Measurements from ENCODE around the gene JAZF1. TPM values are rescaled to one million over a fixed set of nuclear protein-coding genes. Genes with fewer than 3 reads are reported as not detected.

Gene JAZF1
- total RNA-seq, 1 donor from 2014 or later, result 3.1 TPM

GRCh38 chr7:28054531-28055160 is 125.9 kb downstream of the JAZF1 start:
- H3K4me1 Mint-ChIP-seq, result no peaks in the 10 kb centered on the region
- H3K4me3 Mint-ChIP-seq, result no peak overlapping the region
- no peak overlapping the region for H3K27ac Mint-ChIP-seq (ENCODE audit: unreplicated experiment)
- no peak for DNase-seq (ENCODE audit: low read depth, low spot score)
- H3K36me3 Mint-ChIP-seq (ENCODE audit: low read depth), result no peaks in the 10 kb centered on the region
- TF ChIP-seq CTCF (conservative IDR thresholded peaks at IDR 0.05), result no peak
- H3K9me3 Mint-ChIP-seq, result no peaks in the 10 kb centered on the region
- peaks cover 4% of the 10 kb centered on the region for H3K27me3 Mint-ChIP-seq (ENCODE audit: low read depth)

DNA sequence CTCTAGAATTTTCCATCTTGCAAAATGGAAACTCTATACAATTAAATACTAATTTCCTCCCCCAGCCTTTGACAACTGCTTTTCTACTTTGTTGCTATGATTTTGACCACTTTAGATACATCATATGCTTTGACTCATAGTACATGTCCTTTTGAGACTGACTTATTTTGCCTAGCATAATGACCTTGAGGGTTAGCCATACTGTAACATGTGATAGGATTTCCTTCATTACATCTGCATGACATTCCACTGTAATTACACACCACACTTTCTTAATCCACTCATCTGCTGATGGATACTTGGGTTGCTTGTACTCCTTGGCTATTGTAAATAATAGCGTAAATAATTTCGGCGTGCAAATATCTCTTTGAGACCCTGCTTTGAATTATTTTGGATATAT is 127.7 kb downstream of the JAZF1 start:
- no peak for DNase-seq (ENCODE audit: low read depth, low spot score)
- Mint-ChIP-seq H3K36me3 (ENCODE audit: low read depth) (no peaks in the 10 kb centered on the region), H3K27ac (ENCODE audit: unreplicated experiment) (no peak overlapping the region), H3K4me1 (no peaks in the 10 kb centered on the region), H3K9me3 (no peaks in the 10 kb centered on the region), H3K4me3 (no peak overlapping the region), H3K27me3 (ENCODE audit: low read depth) (peaks cover 4% of the 10 kb centered on the region)
- no peak for TF ChIP-seq CTCF (conservative IDR thresholded peaks at IDR 0.05)

DNA sequence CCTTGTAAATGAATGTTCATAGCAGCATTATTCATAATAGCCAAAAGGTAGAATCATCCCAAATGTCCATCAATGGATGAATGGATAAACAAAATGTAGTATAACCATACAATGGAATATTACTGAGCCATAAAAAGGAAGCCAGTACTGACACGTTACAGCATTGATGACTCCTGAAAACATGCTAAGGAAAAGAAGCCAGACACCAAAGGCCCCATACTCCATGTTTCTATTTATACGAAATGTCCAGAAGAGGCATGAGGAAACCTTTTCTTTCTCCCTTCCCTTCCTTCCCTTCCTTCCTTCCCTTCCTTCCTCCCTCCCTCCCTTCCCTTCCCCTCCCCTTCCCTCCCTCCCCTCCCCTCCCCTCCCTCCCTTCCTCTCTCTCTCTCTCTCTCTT is 131.9 kb downstream of the JAZF1 start:
- DNase-seq (ENCODE audit: low read depth, low spot score), result no peak
- Mint-ChIP-seq H3K27me3 (ENCODE audit: low read depth) (peaks cover 13% of the 10 kb centered on the region), H3K27ac (ENCODE audit: unreplicated experiment) (no peak overlapping the region), H3K36me3 (ENCODE audit: low read depth) (no peaks in the 10 kb centered on the region), H3K9me3 (no peaks in the 10 kb centered on the region), H3K4me1 (no peaks in the 10 kb centered on the region), H3K4me3 (no peak overlapping the region)
- TF ChIP-seq CTCF (conservative IDR thresholded peaks at IDR 0.05), result no peak

DNA sequence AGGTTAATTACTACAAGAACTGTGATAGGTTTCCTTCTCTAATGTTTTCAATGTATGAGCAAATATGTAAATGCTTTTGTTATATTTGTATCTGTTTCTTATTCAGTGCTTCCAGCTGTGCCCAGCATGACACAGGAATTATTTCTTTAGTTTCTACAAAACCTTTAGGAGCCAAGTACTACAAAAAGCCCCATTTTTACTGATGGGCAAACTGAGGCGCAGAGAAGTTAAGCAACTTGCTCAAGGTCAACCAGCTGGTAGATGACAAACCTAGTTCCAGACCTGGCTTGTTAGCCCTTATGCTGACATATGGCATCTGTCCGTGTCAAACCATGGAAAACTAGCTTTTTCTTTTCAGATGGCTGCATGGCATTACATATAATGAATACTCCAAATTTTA is 134.6 kb downstream of the JAZF1 start:
- Mint-ChIP-seq H3K27me3 (ENCODE audit: low read depth) (peaks cover 10% of the 10 kb centered on the region), H3K27ac (ENCODE audit: unreplicated experiment) (no peak overlapping the region), H3K4me1 (no peaks in the 10 kb centered on the region), H3K9me3 (no peaks in the 10 kb centered on the region), H3K4me3 (no peak overlapping the region), H3K36me3 (ENCODE audit: low read depth) (no peaks in the 10 kb centered on the region)
- no peak for TF ChIP-seq CTCF (conservative IDR thresholded peaks at IDR 0.05)
- DNase-seq (ENCODE audit: low read depth, low spot score), result no peak

DNA sequence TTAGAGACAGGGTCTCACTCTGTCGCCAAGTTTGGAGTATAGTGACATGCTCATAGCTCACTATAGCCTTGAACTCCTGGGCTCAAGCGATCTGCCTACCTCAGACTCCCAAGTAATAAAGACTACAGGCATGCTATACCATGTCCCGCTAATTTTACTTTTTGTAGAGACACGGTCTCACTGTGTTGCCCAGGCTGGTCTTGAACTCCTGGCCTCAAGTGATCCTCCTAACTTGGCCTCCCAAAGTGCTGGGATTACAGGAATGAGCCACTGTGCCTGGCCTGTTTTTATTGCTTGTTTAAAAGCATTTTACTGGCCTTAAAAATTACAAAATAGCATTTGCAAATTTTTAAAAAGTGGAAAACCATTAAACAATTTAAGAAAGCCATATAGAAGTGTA is 135.0 kb downstream of the JAZF1 start:
- no peaks in the 10 kb centered on the region for H3K9me3 Mint-ChIP-seq
- no peak overlapping the region for H3K27ac Mint-ChIP-seq (ENCODE audit: unreplicated experiment)
- H3K4me3 Mint-ChIP-seq, result no peak overlapping the region

More for the DNA sequence above, 135.0 kb downstream of the JAZF1 start:
- TF ChIP-seq CTCF (conservative IDR thresholded peaks at IDR 0.05), result no peak
- no peaks in the 10 kb centered on the region for H3K36me3 Mint-ChIP-seq (ENCODE audit: low read depth)
- peaks cover 10% of the 10 kb centered on the region for H3K27me3 Mint-ChIP-seq (ENCODE audit: low read depth)
- no peak for DNase-seq (ENCODE audit: low read depth, low spot score)
- no peaks in the 10 kb centered on the region for H3K4me1 Mint-ChIP-seq
